ENCODE data around the gene MARCHF3.
"Not testable (repeated sequence)": the region's sequence is repeated elsewhere in the genome, so short reads cannot be mapped to it uniquely, and the experiment has no call there.

MARCHF3 gene

GRCh38 chr5:126866851-126867636 lies 163.3 kb downstream of the MARCHF3 start:
- no peak for DNase-seq

- no peak for DNase-seq
Observed at GRCh38 chr5:126865299-126865698, 165.1 kb downstream of the MARCHF3 start.

GRCh38 chr5:126864042-126864688 lies 166.2 kb downstream of the MARCHF3 start:
- no peak for DNase-seq

GRCh38 chr5:126863402-126863801 lies 167.0 kb downstream of the MARCHF3 start:
- no peak for DNase-seq

GRCh38 chr5:126858441-126858840 lies 171.9 kb downstream of the MARCHF3 start:
- DNase-seq = no peak

- DNase-seq = no peak
Observed at GRCh38 chr5:126857472-126858410, 172.6 kb downstream of the MARCHF3 start.

GRCh38 chr5:126855266-126855665 lies 175.1 kb downstream of the MARCHF3 start:
- DNase-seq = no peak

GRCh38 chr5:126854526-126855110 lies 175.7 kb downstream of the MARCHF3 start:
- DNase-seq = no peak

GRCh38 chr5:126853541-126854307 lies 176.6 kb downstream of the MARCHF3 start:
- not testable (repeated sequence) for DNase-seq

- DNase-seq = no peak
Observed at GRCh38 chr5:126852841-126853271, 177.5 kb downstream of the MARCHF3 start.

- no peak for DNase-seq
Observed at GRCh38 chr5:126852091-126852571, 178.2 kb downstream of the MARCHF3 start.

GRCh38 chr5:126851501-126852011 lies 178.8 kb downstream of the MARCHF3 start:
- no peak for DNase-seq

- DNase-seq = no peak
Observed at GRCh38 chr5:126849101-126849678, 181.2 kb downstream of the MARCHF3 start.

GRCh38 chr5:126848253-126848652 lies 182.1 kb downstream of the MARCHF3 start:
- DNase-seq = no peak

- DNase-seq = no peak
Observed at GRCh38 chr5:126847826-126848251, 182.5 kb downstream of the MARCHF3 start.

GRCh38 chr5:126847456-126847820 lies 182.9 kb downstream of the MARCHF3 start:
- no peak for DNase-seq

- no peak for DNase-seq
Observed at GRCh38 chr5:126846744-126847455, 183.5 kb downstream of the MARCHF3 start.

GRCh38 chr5:126846344-126846743 lies 184.0 kb downstream of the MARCHF3 start:
- no peak for DNase-seq

GRCh38 chr5:126845470-126846070 lies 184.8 kb downstream of the MARCHF3 start:
- DNase-seq = not testable (repeated sequence)

GRCh38 chr5:126843375-126843774 lies 187.0 kb downstream of the MARCHF3 start:
- not testable (repeated sequence) for DNase-seq
